ENCODE results near the gene CCDC187.

Gene CCDC187

GRCh38 chr9:136250676-136251075 is 53.2 kb downstream of the CCDC187 start:
- no peak overlapping the region for H3K9ac ChIP-seq (ENCODE audit: low read depth, low read length)
- H3K27me3 ChIP-seq (ENCODE audit: insufficient read depth, low read length, poor library complexity): no peaks in the 10 kb centered on the region
- no peaks in the 10 kb centered on the region for H3K79me2 ChIP-seq (ENCODE audit: insufficient read depth, low read length)
- TF ChIP-seq EZH2 (IDR thresholded peaks at IDR 0.05; ENCODE audit: borderline replicate concordance, low read depth, low read length, severe bottlenecking) (no peak), CTCF (IDR thresholded peaks at IDR 0.05; ENCODE audit: borderline replicate concordance, extremely low read depth, low read length, poor library complexity, severe bottlenecking) (no peak)
- DNase-seq (no peak), ATAC-seq (ENCODE audit: insufficient read depth, low read depth) (no peak)
- H3K9me3 ChIP-seq (ENCODE audit: insufficient read depth, low read length, severe bottlenecking): no peaks in the 10 kb centered on the region
- no peak overlapping the region for H3K4me3 ChIP-seq (ENCODE audit: low read depth in 1 of 2, low read length in 2 of 2)
- no peaks in the 10 kb centered on the region for H3K36me3 ChIP-seq (ENCODE audit: insufficient read depth, low read length)
- H3K4me2 ChIP-seq (ENCODE audit: insufficient read depth, low read length): no peak overlapping the region
- peaks cover 5% of the 10 kb centered on the region for H3K4me1 ChIP-seq (ENCODE audit: insufficient read depth, low read length)
- no peak overlapping the region for H3K27ac ChIP-seq (ENCODE audit: low read length)
- H2AFZ ChIP-seq (ENCODE audit: low read depth, low read length): no peak overlapping the region
- no peaks in the 10 kb centered on the region for H4K20me1 ChIP-seq (ENCODE audit: insufficient read depth, low read length)

DNA sequence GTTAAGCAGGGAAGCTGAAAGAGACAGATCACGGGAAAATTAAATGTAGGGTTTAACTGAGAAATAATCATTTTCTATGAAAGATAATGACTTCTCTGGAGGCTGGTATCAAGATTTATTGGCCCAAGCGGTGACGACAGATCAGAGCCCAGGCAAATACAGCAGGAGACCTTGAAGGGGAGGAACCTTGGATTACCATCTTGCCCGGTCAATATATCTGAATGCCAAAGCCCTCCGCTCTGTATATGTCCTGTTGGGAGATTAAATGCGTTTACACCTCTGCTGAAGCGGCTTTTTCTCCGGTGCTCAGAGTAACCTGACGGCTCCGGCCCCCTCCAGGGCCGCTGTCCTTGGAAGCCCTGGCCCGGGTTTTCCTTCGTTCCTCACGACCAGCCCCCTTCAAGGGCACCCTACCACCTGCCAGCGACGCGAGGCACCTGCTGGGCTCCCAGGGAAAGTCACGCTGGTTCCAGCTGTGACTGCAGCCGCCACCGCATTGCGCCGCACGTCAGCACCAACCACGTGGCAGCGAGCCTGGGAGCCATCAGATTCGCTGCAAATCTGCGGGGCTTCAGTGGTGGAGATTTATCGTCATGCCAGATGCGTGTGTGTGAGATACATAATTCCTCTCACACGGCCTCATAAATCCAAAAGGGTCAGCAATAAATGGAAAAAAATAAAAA is 53.9 kb downstream of the CCDC187 start:
- Histone ChIP-seq H3K79me2 (ENCODE audit: insufficient read depth, low read length) (peaks cover 3% of the 10 kb centered on the region), H3K4me2 (ENCODE audit: insufficient read depth, low read length) (no peak overlapping the region), H3K9ac (ENCODE audit: low read depth, low read length) (no peak overlapping the region), H3K4me1 (ENCODE audit: insufficient read depth, low read length) (peaks cover 5% of the 10 kb centered on the region), H3K36me3 (ENCODE audit: insufficient read depth, low read length) (no peaks in the 10 kb centered on the region), H3K27ac (ENCODE audit: low read length) (no peak overlapping the region), H4K20me1 (ENCODE audit: insufficient read depth, low read length) (0 out of 2 replicates have a peak, but pooled peaks cover 1% of the 10 kb centered on the region), H3K27me3 (ENCODE audit: insufficient read depth, low read length, poor library complexity) (no peaks in the 10 kb centered on the region), H3K4me3 (ENCODE audit: low read depth in 1 of 2, low read length in 2 of 2) (no peak overlapping the region), H3K9me3 (ENCODE audit: insufficient read depth, low read length, severe bottlenecking) (no peaks in the 10 kb centered on the region), H2AFZ (ENCODE audit: low read depth, low read length) (no peak overlapping the region)
- no peak for DNase-seq
- TF ChIP-seq CTCF (IDR thresholded peaks at IDR 0.05; ENCODE audit: borderline replicate concordance, extremely low read depth, low read length, poor library complexity, severe bottlenecking): no peak
- TF ChIP-seq EZH2 (IDR thresholded peaks at IDR 0.05; ENCODE audit: borderline replicate concordance, low read depth, low read length, severe bottlenecking): no peak
- no peak for ATAC-seq (ENCODE audit: insufficient read depth, low read depth)

GRCh38 chr9:136248951-136249876 is 54.7 kb downstream of the CCDC187 start:
- DNase-seq (no peak), ATAC-seq (ENCODE audit: insufficient read depth, low read depth) (no peak)
- H4K20me1 ChIP-seq (ENCODE audit: insufficient read depth, low read length): peaks cover 7% of the 10 kb centered on the region; the same call in 1 of the 2 replicates
- no peak overlapping the region for H2AFZ ChIP-seq (ENCODE audit: low read depth, low read length)
- H3K4me3 ChIP-seq (ENCODE audit: low read depth in 1 of 2, low read length in 2 of 2): no peak overlapping the region
- H3K27me3 ChIP-seq (ENCODE audit: insufficient read depth, low read length, poor library complexity): no peaks in the 10 kb centered on the region
- H3K27ac ChIP-seq (ENCODE audit: low read length): no peak overlapping the region
- peaks cover 11% of the 10 kb centered on the region for H3K79me2 ChIP-seq (ENCODE audit: insufficient read depth, low read length)
- no peak overlapping the region for H3K9ac ChIP-seq (ENCODE audit: low read depth, low read length)
- H3K4me2 ChIP-seq (ENCODE audit: insufficient read depth, low read length): no peak overlapping the region
- no peaks in the 10 kb centered on the region for H3K36me3 ChIP-seq (ENCODE audit: insufficient read depth, low read length)
- H3K9me3 ChIP-seq (ENCODE audit: insufficient read depth, low read length, severe bottlenecking): no peaks in the 10 kb centered on the region
- TF ChIP-seq EZH2 (IDR thresholded peaks at IDR 0.05; ENCODE audit: borderline replicate concordance, low read depth, low read length, severe bottlenecking) (no peak), CTCF (IDR thresholded peaks at IDR 0.05; ENCODE audit: borderline replicate concordance, extremely low read depth, low read length, poor library complexity, severe bottlenecking) (no peak)
- peaks cover 13% of the 10 kb centered on the region for H3K4me1 ChIP-seq (ENCODE audit: insufficient read depth, low read length)
